Activated CD8-positive, alpha-beta memory T cell treated with anti-CD3 and anti-CD28 coated beads for 48 hours (primary cell): ENCODE measurements around the gene KAT2B.
"Not testable (repeated sequence)": the region's sequence is repeated elsewhere in the genome, so short reads cannot be mapped to it uniquely, and the experiment has no call there.

Source experiments
- DNase-seq, 3 experiments: peaks; one replicate each; pipeline ENCODE4 v3.0.0-alpha.2; 2020; ENCODE audit warnings: low read depth in 2 of 3, low spot score in 2 of 3

The KAT2B gene

DNA sequence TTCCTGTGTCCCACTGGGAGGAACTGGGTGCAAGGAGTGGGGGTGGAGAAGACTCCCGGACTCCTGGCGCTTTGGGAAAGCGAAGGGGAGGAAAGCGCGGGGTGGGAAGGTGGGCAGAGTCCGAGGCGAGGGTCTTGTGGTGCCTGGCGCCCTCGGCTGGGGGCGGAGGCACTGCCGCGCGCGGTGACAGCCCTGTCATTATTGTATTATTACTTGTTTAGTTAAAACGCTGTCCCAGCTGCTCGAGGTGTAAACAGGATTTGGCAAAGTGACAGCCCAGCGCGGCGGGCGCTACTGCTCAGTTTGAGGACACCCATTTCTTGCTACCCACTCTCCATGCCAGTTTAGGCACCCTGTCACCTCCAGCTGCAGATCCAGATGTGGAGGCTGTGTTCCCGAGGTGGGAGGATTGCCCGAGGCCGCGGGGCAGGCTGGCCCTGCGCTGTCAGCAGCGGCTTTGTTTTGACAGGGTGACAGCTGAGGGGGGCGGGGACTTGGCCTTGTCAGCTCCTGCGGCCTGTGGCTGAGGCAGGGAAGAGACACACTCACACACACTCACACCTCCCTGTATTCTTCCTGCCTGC, 1.0 kb downstream of the KAT2B start:
- peak; percentile 54 to 59 (median 56) for DNase-seq

- no peak for DNase-seq
Measured at GRCh38 chr3:20042331-20042730, 2.1 kb downstream of the KAT2B start.

- no peak for DNase-seq
Measured at GRCh38 chr3:20043396-20043795, 3.1 kb downstream of the KAT2B start.

GRCh38 chr3:20043825-20044224, 3.6 kb downstream of the KAT2B start:
- DNase-seq: no peak

DNA sequence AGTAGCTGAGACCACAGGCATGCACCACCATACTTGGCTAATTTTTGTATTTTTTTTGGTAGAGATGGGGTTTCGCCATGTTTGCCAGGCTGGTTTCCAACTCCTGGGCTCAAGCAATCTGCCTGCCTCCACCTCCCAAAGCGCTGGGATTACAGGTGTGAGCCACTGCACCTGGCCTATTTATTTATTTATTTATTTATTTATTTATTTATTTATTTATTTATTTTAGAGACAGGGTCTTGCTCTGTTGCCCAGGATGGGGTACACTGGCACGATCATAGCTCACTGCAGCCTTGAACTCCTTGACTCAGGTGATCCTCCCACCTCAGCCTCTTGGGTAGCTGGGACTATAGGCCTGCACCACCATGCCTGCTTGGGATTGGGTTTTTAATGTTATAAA, 4.9 kb downstream of the KAT2B start:
- not testable (repeated sequence) for DNase-seq

DNA sequence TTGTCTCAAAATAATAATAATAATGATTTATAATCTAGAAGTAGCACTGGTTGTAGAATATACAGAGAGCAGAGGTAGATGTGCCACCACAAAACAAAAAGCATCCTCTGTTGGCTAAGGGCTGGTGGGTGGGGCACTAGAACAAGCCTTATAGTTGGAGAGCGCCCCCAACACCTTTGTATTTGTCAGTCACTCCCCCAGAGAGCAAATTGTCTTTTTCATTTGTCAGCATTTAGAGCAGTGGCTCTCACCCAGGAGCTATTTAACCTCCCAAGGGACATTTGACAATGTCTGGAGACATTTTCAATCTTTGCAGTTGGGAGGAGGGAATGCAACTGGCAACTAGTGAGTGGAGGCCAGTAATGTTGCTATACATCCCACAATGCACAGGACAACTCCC, 6.3 kb downstream of the KAT2B start:
- DNase-seq: no peak

GRCh38 chr3:20047341-20047779, 7.1 kb downstream of the KAT2B start:
- DNase-seq: no peak

- DNase-seq: no peak
Measured at GRCh38 chr3:20047976-20048883, 8.0 kb downstream of the KAT2B start.

GRCh38 chr3:20051123-20051806, 11.0 kb downstream of the KAT2B start:
- DNase-seq: no peak

DNA sequence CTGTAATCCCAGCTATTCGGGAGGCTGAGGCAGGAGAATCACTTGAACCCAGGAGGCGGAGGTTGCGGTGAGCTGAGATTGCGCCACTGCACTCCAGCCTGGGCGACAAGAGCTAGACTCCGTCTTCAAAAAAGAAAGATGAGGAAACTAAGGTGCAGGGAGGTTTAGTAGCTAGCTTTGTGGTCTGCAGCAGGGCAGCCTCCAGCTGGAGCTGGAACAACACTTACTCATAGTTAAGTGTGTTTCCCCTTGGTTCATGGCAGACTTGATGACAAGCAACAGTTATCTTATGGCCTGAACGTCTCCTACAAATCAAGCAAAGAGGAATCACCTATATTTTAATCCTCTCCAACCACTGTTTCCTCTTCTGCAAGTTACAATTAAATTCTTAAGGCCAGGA, 12.6 kb downstream of the KAT2B start:
- no peak for DNase-seq

DNA sequence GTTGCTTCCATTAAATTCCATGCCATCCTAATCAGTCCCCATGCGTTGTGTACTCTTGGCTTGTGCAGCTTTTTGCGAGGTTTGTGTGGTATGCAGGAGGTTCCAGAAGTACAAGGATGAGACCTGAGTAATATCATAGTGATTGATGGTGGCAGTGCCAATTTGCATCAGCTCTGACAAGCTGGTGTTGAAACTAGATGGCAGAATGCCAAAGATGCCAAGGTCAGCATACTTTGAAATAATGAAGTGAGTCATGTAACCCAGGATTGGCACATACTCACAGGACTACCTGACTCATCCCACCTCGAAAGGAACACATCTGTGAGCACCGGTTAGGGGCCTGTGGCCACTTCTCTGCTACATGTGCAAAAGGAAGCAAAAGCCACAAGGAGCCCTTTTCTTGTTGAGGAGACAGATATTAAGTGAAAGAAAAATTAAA, 14.3 kb downstream of the KAT2B start:
- peak in 2 of 3 experiments; percentile 38 to 40 for DNase-seq

DNA sequence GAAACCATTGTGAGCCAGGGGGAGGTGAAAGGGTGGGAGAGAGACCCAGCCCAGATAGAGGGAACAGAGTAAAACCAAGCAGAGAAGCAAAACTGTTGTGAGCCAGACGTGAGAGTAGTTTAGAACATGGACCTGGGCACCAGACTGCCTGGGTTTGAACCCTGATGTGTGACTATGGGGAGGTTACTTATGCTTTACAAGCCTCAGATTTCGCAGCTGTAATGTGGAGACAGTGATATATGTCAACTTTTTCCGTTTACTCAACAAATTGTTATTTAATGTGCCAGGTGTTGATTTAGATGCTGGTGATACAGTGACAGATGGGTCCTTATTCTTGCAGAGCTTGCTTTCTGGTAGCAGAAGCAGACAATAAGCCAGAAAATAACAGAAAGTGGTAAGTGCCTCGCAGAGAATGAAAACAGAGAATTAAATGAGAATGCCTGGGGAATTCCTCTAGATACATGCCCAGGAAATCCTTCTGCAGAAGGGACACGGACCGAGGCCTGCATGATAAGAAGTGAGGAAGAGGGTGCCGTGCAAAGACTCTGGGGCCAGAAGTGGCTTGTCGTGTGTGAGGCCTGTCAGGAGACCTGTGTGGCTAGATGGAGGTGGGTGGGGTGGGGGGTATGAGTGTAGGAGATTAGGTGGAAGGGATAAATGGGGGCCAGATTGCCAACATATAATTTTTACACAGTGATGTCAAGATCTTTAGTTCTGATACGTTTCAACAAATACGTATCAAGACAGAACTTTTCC, 15.0 kb downstream of the KAT2B start:
- no peak for DNase-seq

DNA sequence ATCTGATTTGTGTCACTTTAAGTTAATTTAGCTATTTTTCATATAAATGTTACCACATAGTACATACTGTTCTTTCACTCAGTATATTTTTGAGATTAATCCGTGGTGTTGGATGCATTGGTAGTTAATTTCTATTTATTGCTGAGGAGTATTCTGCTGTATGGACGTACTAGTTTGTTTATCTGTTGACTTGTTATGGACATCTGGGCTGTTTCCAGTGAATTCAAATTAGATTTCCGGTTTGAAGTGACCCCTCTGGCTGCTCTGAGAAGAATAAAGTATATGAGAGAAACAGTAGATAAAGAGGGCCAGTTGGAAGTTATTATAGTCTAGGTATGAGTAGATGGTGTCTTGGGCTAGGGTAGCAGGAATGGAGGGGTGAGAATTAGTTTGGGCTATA, 15.6 kb downstream of the KAT2B start:
- no peak for DNase-seq

GRCh38 chr3:20056725-20057611, 16.7 kb downstream of the KAT2B start:
- DNase-seq: no peak

DNA sequence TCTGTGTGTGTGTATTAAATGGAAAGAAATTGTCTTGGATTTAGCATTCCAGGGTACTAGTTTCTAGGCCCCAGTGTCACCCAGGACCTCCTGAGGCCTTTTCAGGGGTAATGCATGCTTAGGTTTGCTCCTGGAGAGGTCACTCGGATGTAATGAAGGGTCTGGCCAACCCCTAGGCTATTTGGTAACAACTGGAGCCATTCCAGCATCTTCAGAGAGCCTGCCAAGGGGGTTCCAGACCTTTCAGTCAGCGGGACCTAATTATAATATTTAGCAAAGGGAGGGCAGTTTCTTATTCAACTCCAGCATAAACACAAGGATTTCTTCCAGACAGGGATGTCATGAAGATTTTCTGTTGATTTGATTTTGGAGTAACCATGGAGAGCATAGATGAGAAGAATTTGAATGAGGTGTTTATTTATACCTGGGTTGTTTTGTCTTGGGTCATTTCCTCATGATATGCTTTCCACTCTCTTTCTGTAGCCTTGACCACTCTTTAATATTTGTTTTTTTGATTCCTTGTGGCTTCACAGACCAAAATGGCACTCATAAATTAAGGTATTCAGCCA, 17.4 kb downstream of the KAT2B start:
- no peak for DNase-seq

- no peak for DNase-seq
Measured at GRCh38 chr3:20059929-20060328, 19.7 kb downstream of the KAT2B start.

DNA sequence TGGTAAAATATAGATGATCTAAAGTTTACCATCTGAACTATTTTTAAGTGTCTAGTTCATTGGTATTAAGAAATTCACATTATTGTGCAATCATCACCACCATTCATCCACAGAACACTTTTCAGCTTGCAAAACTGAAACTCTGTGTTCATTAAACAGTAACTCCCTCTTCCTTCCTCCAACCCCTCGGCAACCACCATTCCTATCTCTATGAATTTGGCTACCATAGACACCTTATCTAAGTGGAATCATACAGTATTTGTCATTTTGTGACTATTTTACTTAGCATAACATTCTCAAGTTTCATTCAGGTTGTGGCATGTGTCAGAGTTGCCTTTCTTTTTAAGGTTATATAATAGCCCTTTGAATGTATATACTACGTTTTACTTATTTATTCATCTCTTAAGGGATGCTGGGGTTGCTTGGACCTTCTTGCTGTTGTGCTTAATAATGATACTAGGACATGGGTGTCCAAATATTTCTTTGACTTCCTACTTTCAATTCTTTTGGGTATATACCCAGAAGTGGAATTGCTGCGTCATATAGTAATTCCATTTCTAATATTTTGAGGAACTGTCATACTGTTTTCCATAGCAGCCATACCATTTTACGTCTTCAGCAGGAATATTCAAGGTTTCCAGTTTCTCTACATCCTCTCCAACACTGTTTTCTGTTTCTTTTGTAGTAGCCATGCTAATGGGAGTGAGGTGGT, 20.9 kb downstream of the KAT2B start:
- no peak for DNase-seq

GRCh38 chr3:20062996-20063395, 22.8 kb downstream of the KAT2B start:
- no peak for DNase-seq

GRCh38 chr3:20064387-20064786, 24.1 kb downstream of the KAT2B start:
- no peak for DNase-seq
